K562 (cell line): ENCODE results near the gene DENND1A. TPM values are rescaled to one million over a fixed set of nuclear protein-coding genes. Genes with fewer than 3 reads are reported as not detected.

Experiments used
- ATAC-seq: fragments of 200-7000 bp; cut with Tn5 transposase; 3 replicates; pipeline ENCODE4 v1.9.1; 2020; ENCODE audit warnings: moderate library complexity
- BruUV-seq: library from RNA; stranded (reverse); fragments of 400-500 nt; replicated peaks from 2 replicates; lab custom pipeline; 2021; lab: Mats Ljungman, UMichigan
- CTCF ChIA-PET: fragments of 300-600 bp; formaldehyde crosslinking; extraction: SDS; loops from one replicate; lab custom pipeline; 2021; ENCODE audit warnings: low intra/inter-chr PET ratio; lab: Yijun Ruan, JAX
- POLR2A ChIA-PET: fragments of 300-600, 350-650 bp; sonication (Branson Sonifier 250); formaldehyde crosslinking; extraction: SDS; loops from one replicate; lab custom pipeline; 2021; ENCODE audit warnings: antibody characterized with exemption, inconsistent platforms; lab: Yijun Ruan, JAX
- DNase-seq, 4 experiments: peaks; one replicate each; pipeline versions ENCODE4 v3.0.0 to v3.0.0-alpha.2; 2011 to 2018; ENCODE audit warnings: low spot score in 3 of 4, mixed read lengths in 3 of 4; ENCODE audit errors: extremely low read depth in 1 of 4
- FAIRE-seq: peaks from 2 replicates; lab custom pipeline; 2011; peaks lifted over from hg19 to GRCh38; lab: Jason Lieb, UNC
- H2AFZ ChIP-seq: 2 replicates; pipeline ENCODE4 v1.6.0; 2011; ENCODE audit warnings: low read depth, low read length, control low read depth, inconsistent platforms
- H3K27ac ChIP-seq: fragments of 200-600 bp; 3 replicates; pipeline ENCODE4 v1.8.0; 2011; ENCODE audit warnings: low read depth, mild to moderate bottlenecking, control low read depth, inconsistent platforms, low read length, moderate library complexity, mixed read lengths; ENCODE audit errors: extremely low read depth
- H3K27me3 ChIP-seq, 2 experiments: fragments of 300-600 bp in 1 of 2; 2 replicates in 1 of 2; 3 replicates in 1 of 2; pipeline versions ENCODE4 v1.6.0 to v1.8.0; 2011; ENCODE audit warnings: inconsistent platforms in 2 of 2, low read length in 2 of 2, mild to moderate bottlenecking in 1 of 2, mixed read lengths in 1 of 2, moderate library complexity in 1 of 2; ENCODE audit not compliant: control insufficient read depth in 2 of 2, insufficient read depth in 2 of 2
- H3K36me3 ChIP-seq: fragments of 300-600 bp; 3 replicates; pipeline ENCODE4 v1.8.0; 2011; ENCODE audit warnings: mild to moderate bottlenecking, low read length, inconsistent platforms; ENCODE audit not compliant: control insufficient read depth, insufficient read depth
- H3K4me1 ChIP-seq, 2 experiments: fragments of 200-600 bp in 1 of 2; replicated peaks in 1 of 2; 2 replicates in 1 of 2; 3 replicates in 1 of 2; pipeline versions ENCODE4 v1.5.1 to v1.8.0; 2011; ENCODE audit warnings: inconsistent platforms in 2 of 2, low read length in 2 of 2, mild to moderate bottlenecking in 1 of 2, mixed read lengths in 1 of 2, moderate library complexity in 1 of 2; ENCODE audit not compliant: control insufficient read depth in 2 of 2, insufficient read depth in 2 of 2
- H3K4me2 ChIP-seq: 2 replicates; pipeline ENCODE4 v1.6.1; 2011; ENCODE audit warnings: low read length, control low read depth, inconsistent platforms, mixed read lengths; ENCODE audit not compliant: insufficient read depth
- H3K4me3 ChIP-seq: fragments of 200-600 bp; sonication (generic), shearing (Covaris generic); 2 replicates; pipeline ENCODE4 v1.5.1; 2016; ENCODE audit warnings: control low read depth, inconsistent platforms
- H3K79me2 ChIP-seq: fragments of 200-600 bp; 3 replicates; pipeline ENCODE4 v1.8.0; 2011; ENCODE audit warnings: low read length, inconsistent platforms; ENCODE audit not compliant: control insufficient read depth, insufficient read depth
- H3K9ac ChIP-seq, 2 experiments: 2 replicates each; pipeline versions ENCODE4 v1.6.0 to v1.6.1; 2011; ENCODE audit warnings: low read depth in 2 of 2, low read length in 2 of 2, control low read depth in 1 of 2, inconsistent platforms in 1 of 2, mild to moderate bottlenecking in 1 of 2, mixed read lengths in 1 of 2; ENCODE audit not compliant: insufficient read depth in 1 of 2
- H3K9me1 ChIP-seq: one replicate; pipeline ENCODE4 v1.6.0; 2011; ENCODE audit warnings: inconsistent platforms, mild to moderate bottlenecking, low read length, moderate library complexity; ENCODE audit not compliant: control insufficient read depth, insufficient read depth
- H3K9me3 ChIP-seq: replicated peaks from 2 replicates; pipeline ENCODE4 v1.5.1; 2011; ENCODE audit warnings: low read depth, low read length, inconsistent platforms; ENCODE audit not compliant: control insufficient read depth, insufficient read depth
- H4K20me1 ChIP-seq: replicated peaks from 2 replicates; pipeline ENCODE4 v1.6.1; 2011; ENCODE audit warnings: low read length, inconsistent platforms, mixed read lengths; ENCODE audit not compliant: control insufficient read depth, insufficient read depth
- WGBS: fragments of 100-300 bp; shearing (Covaris generic); methylation state at CpG from one replicate; pipeline ENCODE4 v1.1.6; 2016; ENCODE audit warnings: low coverage, mixed read lengths; ENCODE audit not compliant: insufficient coverage; ENCODE audit errors: missing lambda C conversion rate; 5-methylcytosine and 5-hydroxymethylcytosine counted together
- in situ Hi-C: fragments of 300-500 bp; cut with MboI; formaldehyde crosslinking; loops from 4 replicates; pipeline ENCODE4 v1.15.0; 2018; ENCODE audit warnings: inconsistent platforms, mixed read lengths
- intact Hi-C: fragments of 100-400 bp; cut with micrococcal nuclease; formaldehyde crosslinking; loops from 2 replicates; pipeline ENCODE4 v1.14.2; 2022
- polyA plus RNA-seq, 8 experiments: library from polyadenylated mRNA; depleted of rRNA in 4 of 8; stranded (reverse) in 5 of 8; unstranded in 3 of 8; fragments of >200 nt; fragmentation: Nextera tagmentation in 2 of 8; fragmentation: Illumina TruSeq in 1 of 8; extraction: Ambion mirVana in 2 of 8; extraction: Trizol in 1 of 8; gene quantifications; 2 replicates each; pipeline versions ENCODE4 v1.2.1 to v1.2.3, GENCODE V29; 2011 to 2014; ENCODE audit warnings: inconsistent platforms in 1 of 8, missing spikeins in 1 of 8
- total RNA-seq, 7 experiments: library from RNA; depleted of rRNA in 6 of 7; stranded (reverse); fragments of >200 nt in 6 of 7; fragmentation: Illumina TruSeq in 2 of 7; extraction: Trizol in 2 of 7; gene quantifications; 2 replicates each; pipeline versions ENCODE4 v1.2.1 to v1.2.3, GENCODE V29; 2011 to 2021; ENCODE audit warnings: low replicate concordance in 1 of 7
- TF ChIP-seq, protein P1 (sequence below): sonication (generic); formaldehyde crosslinking; IDR thresholded peaks from 2 replicates; pipeline ENCODE4 v1.8.0; 2023; ENCODE audit warnings: missing genetic modification reagents, mild to moderate bottlenecking, borderline replicate concordance
- TF ChIP-seq, protein P2 (sequence below): fragments of 200-800 bp; sonication (Bioruptor generic); IDR thresholded peaks from 2 replicates; pipeline ENCODE4 v1.6.1; 2017; ENCODE audit warnings: missing genetic modification characterization, missing compliant biosample characterization
- TF ChIP-seq, protein P3 (sequence below): fragments of 450-650 bp; IDR thresholded peaks from 2 replicates; pipeline ENCODE4 v1.6.1; 2016

DENND1A gene
- total and polyA plus RNA-seq, 9 of the 15 experiments (the other 6 are each of a cell fraction or from before 2014, with no cell fraction given): 7.6 to 29.5 (median 15.7) TPM

DNA sequence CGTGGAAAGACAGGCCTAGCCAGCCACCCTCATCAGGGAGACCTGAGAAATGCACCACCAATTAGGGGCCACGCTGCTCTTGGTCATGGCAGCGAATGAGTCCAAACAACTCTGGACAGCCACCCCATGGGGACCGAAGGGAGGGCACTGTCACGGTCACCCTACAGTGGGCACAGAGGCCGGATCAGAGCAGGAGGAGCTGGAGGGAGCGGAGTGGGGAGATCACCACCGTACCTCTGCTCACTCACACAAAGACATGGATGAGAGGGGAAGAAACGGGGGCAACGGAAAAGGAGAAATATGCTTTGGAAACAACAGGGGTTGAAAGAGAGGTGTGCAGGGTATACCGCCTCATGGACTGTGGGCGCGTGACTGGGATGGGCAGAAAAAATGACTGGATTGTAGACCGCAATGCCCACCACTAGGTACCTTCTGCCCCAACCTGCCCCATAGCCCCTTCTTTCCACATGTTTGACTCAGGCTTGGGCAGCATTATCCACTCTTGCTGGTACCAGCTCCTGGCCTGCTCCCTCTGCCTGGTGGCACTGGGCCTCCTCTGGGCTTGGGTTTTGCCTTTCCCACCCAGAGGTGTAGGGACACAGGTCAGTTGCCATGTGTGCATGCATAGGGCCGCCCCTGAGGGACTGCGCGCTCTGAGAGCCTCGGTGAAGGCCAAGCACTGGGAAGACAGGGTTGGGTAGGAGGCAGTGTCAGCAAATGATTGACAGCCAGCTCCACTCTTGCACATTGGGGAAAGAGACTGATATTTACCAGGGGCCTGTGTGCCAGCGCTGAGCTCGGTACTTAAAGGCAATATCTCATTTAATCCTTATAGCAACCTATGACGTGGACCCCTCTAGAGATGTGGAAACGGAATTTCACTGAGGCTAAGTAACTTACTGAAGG, 497.3 kb downstream of the DENND1A start:
- intact Hi-C loops (no loop called here), in situ Hi-C loops (no loop called here)
- WGBS: 68% methylated on average over 20 of the region's 22 CpGs
- no peak for DNase-seq
- no peak for ATAC-seq
- Histone ChIP-seq H3K36me3 (no peaks in the 10 kb centered on the region), H4K20me1 (peaks cover 2% of the 10 kb centered on the region), H2AFZ (no peak overlapping the region), H3K9me1 (no peaks in the 10 kb centered on the region), H3K27me3 (no peaks in the 10 kb centered on the region), H3K4me1 (peaks cover 1 to 3% of the 10 kb centered on the region in 2 experiments; a peak in 4 of 5 replicates), H3K4me3 (no peak overlapping the region), H3K4me2 (no peak overlapping the region), H3K27ac (no peak overlapping the region), H3K79me2 (no peaks in the 10 kb centered on the region), H3K9me3 (no peaks in the 10 kb centered on the region), H3K9ac (no peak overlapping the region)
- no peak for FAIRE-seq
- no TSS peak for BruUV-seq
- CTCF ChIA-PET: no interaction called here
- TF ChIP-seq, protein P1, sequence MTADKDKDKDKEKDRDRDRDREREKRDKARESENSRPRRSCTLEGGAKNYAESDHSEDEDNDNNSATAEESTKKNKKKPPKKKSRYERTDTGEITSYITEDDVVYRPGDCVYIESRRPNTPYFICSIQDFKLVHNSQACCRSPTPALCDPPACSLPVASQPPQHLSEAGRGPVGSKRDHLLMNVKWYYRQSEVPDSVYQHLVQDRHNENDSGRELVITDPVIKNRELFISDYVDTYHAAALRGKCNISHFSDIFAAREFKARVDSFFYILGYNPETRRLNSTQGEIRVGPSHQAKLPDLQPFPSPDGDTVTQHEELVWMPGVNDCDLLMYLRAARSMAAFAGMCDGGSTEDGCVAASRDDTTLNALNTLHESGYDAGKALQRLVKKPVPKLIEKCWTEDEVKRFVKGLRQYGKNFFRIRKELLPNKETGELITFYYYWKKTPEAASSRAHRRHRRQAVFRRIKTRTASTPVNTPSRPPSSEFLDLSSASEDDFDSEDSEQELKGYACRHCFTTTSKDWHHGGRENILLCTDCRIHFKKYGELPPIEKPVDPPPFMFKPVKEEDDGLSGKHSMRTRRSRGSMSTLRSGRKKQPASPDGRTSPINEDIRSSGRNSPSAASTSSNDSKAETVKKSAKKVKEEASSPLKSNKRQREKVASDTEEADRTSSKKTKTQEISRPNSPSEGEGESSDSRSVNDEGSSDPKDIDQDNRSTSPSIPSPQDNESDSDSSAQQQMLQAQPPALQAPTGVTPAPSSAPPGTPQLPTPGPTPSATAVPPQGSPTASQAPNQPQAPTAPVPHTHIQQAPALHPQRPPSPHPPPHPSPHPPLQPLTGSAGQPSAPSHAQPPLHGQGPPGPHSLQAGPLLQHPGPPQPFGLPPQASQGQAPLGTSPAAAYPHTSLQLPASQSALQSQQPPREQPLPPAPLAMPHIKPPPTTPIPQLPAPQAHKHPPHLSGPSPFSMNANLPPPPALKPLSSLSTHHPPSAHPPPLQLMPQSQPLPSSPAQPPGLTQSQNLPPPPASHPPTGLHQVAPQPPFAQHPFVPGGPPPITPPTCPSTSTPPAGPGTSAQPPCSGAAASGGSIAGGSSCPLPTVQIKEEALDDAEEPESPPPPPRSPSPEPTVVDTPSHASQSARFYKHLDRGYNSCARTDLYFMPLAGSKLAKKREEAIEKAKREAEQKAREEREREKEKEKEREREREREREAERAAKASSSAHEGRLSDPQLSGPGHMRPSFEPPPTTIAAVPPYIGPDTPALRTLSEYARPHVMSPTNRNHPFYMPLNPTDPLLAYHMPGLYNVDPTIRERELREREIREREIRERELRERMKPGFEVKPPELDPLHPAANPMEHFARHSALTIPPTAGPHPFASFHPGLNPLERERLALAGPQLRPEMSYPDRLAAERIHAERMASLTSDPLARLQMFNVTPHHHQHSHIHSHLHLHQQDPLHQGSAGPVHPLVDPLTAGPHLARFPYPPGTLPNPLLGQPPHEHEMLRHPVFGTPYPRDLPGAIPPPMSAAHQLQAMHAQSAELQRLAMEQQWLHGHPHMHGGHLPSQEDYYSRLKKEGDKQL (CRISPR knock-in tag): no peak
- TF ChIP-seq, protein P2, sequence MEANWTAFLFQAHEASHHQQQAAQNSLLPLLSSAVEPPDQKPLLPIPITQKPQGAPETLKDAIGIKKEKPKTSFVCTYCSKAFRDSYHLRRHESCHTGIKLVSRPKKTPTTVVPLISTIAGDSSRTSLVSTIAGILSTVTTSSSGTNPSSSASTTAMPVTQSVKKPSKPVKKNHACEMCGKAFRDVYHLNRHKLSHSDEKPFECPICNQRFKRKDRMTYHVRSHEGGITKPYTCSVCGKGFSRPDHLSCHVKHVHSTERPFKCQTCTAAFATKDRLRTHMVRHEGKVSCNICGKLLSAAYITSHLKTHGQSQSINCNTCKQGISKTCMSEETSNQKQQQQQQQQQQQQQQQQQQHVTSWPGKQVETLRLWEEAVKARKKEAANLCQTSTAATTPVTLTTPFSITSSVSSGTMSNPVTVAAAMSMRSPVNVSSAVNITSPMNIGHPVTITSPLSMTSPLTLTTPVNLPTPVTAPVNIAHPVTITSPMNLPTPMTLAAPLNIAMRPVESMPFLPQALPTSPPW (CRISPR knock-in tag): no peak
- TF ChIP-seq, protein P3, sequence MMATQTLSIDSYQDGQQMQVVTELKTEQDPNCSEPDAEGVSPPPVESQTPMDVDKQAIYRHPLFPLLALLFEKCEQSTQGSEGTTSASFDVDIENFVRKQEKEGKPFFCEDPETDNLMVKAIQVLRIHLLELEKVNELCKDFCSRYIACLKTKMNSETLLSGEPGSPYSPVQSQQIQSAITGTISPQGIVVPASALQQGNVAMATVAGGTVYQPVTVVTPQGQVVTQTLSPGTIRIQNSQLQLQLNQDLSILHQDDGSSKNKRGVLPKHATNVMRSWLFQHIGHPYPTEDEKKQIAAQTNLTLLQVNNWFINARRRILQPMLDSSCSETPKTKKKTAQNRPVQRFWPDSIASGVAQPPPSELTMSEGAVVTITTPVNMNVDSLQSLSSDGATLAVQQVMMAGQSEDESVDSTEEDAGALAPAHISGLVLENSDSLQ: peak; percentile 67
- POLR2A ChIA-PET: interaction anchor here (0.6 to 1.5 kb wide), 2 partner anchors 10 to 327 kb away, joined by 3 to 4 read pairs; no protein-coding TSS in a partner anchor
